GM10266 (cell line): ENCODE data around the gene ITGB3.

ENCODE experiments used
- DNase-seq: peaks from one replicate; pipeline ENCODE4 v3.0.0; 2012; ENCODE audit errors: extremely low spot score
- CTCF ChIP-seq: IDR thresholded peaks from 2 replicates; pipeline ENCODE4 v1.5.1; 2012; ENCODE audit warnings: mild to moderate bottlenecking, low read depth; ENCODE audit not compliant: control insufficient read depth, insufficient read depth; ENCODE audit errors: missing control alignments

The ITGB3 gene

GRCh38 chr17:47251421-47251940, 2.1 kb upstream of the ITGB3 start:
- no peak for TF ChIP-seq CTCF
- DNase-seq, result no peak

- DNase-seq, result no peak
- TF ChIP-seq CTCF, result no peak
These were observed 1.4 kb upstream of the ITGB3 start for GRCh38 chr17:47252209-47252608.

GRCh38 chr17:47252766-47253512, 688 bp upstream of the ITGB3 start:
- TF ChIP-seq CTCF, result no peak

DNA sequence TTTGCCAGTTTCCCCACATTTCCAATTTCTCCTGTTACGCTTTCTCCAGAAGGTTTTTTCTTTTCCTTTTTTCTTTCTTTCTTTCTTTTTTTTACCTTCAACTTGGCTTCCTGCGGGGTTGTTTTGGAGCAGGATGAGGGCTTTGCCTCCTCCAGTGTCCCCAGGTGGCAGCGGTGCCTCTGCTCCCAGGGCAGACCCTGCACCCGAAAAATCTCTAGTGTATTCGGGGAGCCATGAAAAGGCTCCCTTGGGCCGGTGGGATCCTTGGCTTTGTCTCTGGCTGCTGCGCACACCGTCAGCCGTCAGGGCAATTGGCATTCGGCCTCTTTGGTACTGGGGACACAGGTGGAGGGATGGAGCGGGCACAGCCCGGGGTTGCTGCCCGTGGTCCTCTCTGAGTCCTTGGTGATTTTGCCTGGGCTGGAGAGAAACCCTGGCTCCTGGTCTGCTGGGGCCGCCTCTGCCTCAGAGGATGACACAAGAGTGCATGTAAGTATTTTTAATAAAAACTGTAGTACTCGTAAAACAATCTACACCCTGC, 846 bp downstream of the ITGB3 start:
- no peak for DNase-seq
- no peak for TF ChIP-seq CTCF

More at GRCh38 chr17:47252766-47253512, 688 bp upstream of the ITGB3 start:
- no peak for DNase-seq

- TF ChIP-seq CTCF, result no peak
These were observed 4.2 kb downstream of the ITGB3 start for GRCh38 chr17:47257651-47258339.

DNA sequence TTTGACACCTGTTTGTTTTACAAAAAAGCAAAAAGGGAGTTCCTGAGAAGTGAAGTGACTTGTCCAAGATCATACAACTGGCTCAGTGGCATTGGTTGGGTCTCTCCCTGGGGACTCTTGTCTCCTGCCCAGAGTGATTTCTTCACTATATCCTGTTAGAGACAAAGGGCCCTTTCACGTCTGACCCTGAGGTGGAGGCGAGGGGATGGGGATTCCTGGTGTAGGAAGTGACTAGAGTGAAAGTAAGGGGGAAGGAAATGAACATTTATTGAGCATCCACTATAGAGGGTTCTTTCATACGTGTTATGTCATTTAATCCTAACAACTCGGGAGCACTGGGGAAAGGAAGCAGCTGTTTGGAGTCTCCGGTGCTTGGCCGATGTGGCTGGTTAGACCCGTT, 9.0 kb downstream of the ITGB3 start:
- no peak for DNase-seq
- no peak for TF ChIP-seq CTCF

More at GRCh38 chr17:47257651-47258339, 4.2 kb downstream of the ITGB3 start:
- DNase-seq, result no peak
